ENCODE data around the gene MYZAP.

Gene MYZAP

DNA sequence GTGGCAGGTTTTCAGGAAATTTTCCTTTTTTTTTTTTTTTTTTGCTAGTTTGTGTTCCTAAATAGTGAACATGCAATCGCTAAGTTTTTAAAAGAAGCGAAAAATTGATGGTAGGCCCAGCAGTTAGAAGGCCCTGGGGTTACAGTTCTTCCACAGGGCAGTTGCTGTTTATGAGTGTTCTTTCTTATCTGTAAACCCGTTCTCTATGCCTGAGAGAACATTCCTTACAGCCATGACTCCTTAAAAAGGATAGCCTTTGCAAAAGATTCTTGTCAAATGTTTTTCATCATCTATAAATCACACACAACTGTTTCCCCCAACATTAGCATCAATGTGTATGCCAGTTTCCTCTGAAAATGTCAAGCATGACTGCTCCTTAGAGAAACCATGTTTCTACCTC is 23.8 kb upstream of the MYZAP start:
- peak; percentile 14 for DNase-seq
- WGBS = 80% methylated on average over 3 of the region's 3 CpGs
- H3K23ac ChIP-seq (ENCODE audit: low read length in 2 of 2) = no peak overlapping the region
- H2AFZ ChIP-seq (ENCODE audit: low read depth, low read length) = no peak overlapping the region
- H4K91ac ChIP-seq (ENCODE audit: low read length) = no peak overlapping the region
- no peaks in the 10 kb centered on the region for H3K27me3 ChIP-seq (ENCODE audit: control insufficient read depth in 1 of 2, insufficient read depth in 1 of 2, low read length in 2 of 2)
- no peak overlapping the region for H3K9ac ChIP-seq (ENCODE audit: low read length)
- no peak overlapping the region for H2BK15ac ChIP-seq (ENCODE audit: low read depth, poor library complexity, severe bottlenecking)
- no peaks in the 10 kb centered on the region for H3K36me3 ChIP-seq (ENCODE audit: control insufficient read depth in 1 of 2, insufficient read depth in 2 of 2, low read depth in 1 of 2, low read length in 2 of 2)
- no peak overlapping the region for H3K4me2 ChIP-seq (ENCODE audit: low read length, poor library complexity, severe bottlenecking)
- H3K18ac ChIP-seq (ENCODE audit: low read depth in 1 of 2, low read length in 2 of 2) = no peak overlapping the region
- H2BK5ac ChIP-seq (ENCODE audit: low read depth, low read length, poor library complexity, severe bottlenecking) = no peak overlapping the region
- H3K27ac ChIP-seq (ENCODE audit: low read length, poor library complexity, severe bottlenecking) = no peak overlapping the region
- no peak overlapping the region for H3K4ac ChIP-seq (ENCODE audit: low read depth in 1 of 2, low read length in 2 of 2)
- H3K9me3 ChIP-seq (ENCODE audit: control insufficient read depth, low read length) = no peaks in the 10 kb centered on the region
- no peak overlapping the region for H3K14ac ChIP-seq (ENCODE audit: low read length in 2 of 2)
- no peak overlapping the region for H2BK12ac ChIP-seq (ENCODE audit: low read length in 2 of 2)
- H2AK5ac ChIP-seq (ENCODE audit: low read length, severe bottlenecking) = no peak overlapping the region
- no peak overlapping the region for H4K8ac ChIP-seq (ENCODE audit: low read length)
- no peaks in the 10 kb centered on the region for H3K4me1 ChIP-seq (ENCODE audit: control insufficient read depth, insufficient read depth, low read depth, low read length)
- H3K79me1 ChIP-seq (replicated peaks; ENCODE audit: low read length, poor library complexity, severe bottlenecking) = no peaks in the 10 kb centered on the region
- H2BK120ac ChIP-seq (ENCODE audit: low read depth, low read length) = no peak overlapping the region
- H3K4me3 ChIP-seq (ENCODE audit: insufficient read depth in 1 of 2, low read depth in 1 of 2, low read length in 2 of 2) = no peak overlapping the region

DNA sequence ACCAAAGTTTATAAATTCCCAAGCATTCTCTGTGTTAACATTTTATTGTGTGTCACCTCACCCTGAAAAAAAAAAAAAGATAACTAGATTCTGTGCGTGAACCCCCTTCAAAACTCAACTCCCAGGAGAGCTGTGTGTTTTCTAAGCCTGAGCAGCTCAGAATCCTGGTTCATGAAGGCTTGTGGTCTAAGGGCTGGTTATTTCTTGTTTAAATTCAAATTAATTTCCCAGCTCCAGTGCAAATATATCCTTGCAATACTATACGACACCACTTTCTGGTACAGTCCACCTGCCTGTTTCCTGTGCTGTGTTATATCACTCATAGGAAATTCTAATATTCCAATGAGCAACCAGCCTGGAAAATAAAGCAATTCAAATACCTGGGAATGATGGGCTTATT is 23.4 kb upstream of the MYZAP start:
- no peak overlapping the region for H3K14ac ChIP-seq (ENCODE audit: low read length in 2 of 2)
- H2AFZ ChIP-seq (ENCODE audit: low read depth, low read length) = no peak overlapping the region
- no peak overlapping the region for H3K4me2 ChIP-seq (ENCODE audit: low read length, poor library complexity, severe bottlenecking)
- H3K79me1 ChIP-seq (replicated peaks; ENCODE audit: low read length, poor library complexity, severe bottlenecking) = no peaks in the 10 kb centered on the region
- no peak overlapping the region for H2BK5ac ChIP-seq (ENCODE audit: low read depth, low read length, poor library complexity, severe bottlenecking)
- no peak overlapping the region for H3K27ac ChIP-seq (ENCODE audit: low read length, poor library complexity, severe bottlenecking)
- DNase-seq = no peak
- H3K4ac ChIP-seq (ENCODE audit: low read depth in 1 of 2, low read length in 2 of 2) = no peak overlapping the region
- H3K4me1 ChIP-seq (ENCODE audit: control insufficient read depth, insufficient read depth, low read depth, low read length) = no peaks in the 10 kb centered on the region
- H2BK15ac ChIP-seq (ENCODE audit: low read depth, poor library complexity, severe bottlenecking) = no peak overlapping the region
- no peaks in the 10 kb centered on the region for H3K27me3 ChIP-seq (ENCODE audit: control insufficient read depth in 1 of 2, insufficient read depth in 1 of 2, low read length in 2 of 2)
- H2AK5ac ChIP-seq (ENCODE audit: low read length, severe bottlenecking) = no peak overlapping the region
- WGBS = 61% methylated on average over 1 of the region's 2 CpGs
- no peak overlapping the region for H2BK12ac ChIP-seq (ENCODE audit: low read length in 2 of 2)
- H2BK120ac ChIP-seq (ENCODE audit: low read depth, low read length) = no peak overlapping the region
- H3K4me3 ChIP-seq (ENCODE audit: insufficient read depth in 1 of 2, low read depth in 1 of 2, low read length in 2 of 2) = no peak overlapping the region
- no peaks in the 10 kb centered on the region for H3K9me3 ChIP-seq (ENCODE audit: control insufficient read depth, low read length)
- no peak overlapping the region for H4K91ac ChIP-seq (ENCODE audit: low read length)
- H4K8ac ChIP-seq (ENCODE audit: low read length) = no peak overlapping the region
- H3K9ac ChIP-seq (ENCODE audit: low read length) = no peak overlapping the region
- H3K23ac ChIP-seq (ENCODE audit: low read length in 2 of 2) = no peak overlapping the region
- H3K36me3 ChIP-seq (ENCODE audit: control insufficient read depth in 1 of 2, insufficient read depth in 2 of 2, low read depth in 1 of 2, low read length in 2 of 2) = no peaks in the 10 kb centered on the region
- H3K18ac ChIP-seq (ENCODE audit: low read depth in 1 of 2, low read length in 2 of 2) = no peak overlapping the region

DNA sequence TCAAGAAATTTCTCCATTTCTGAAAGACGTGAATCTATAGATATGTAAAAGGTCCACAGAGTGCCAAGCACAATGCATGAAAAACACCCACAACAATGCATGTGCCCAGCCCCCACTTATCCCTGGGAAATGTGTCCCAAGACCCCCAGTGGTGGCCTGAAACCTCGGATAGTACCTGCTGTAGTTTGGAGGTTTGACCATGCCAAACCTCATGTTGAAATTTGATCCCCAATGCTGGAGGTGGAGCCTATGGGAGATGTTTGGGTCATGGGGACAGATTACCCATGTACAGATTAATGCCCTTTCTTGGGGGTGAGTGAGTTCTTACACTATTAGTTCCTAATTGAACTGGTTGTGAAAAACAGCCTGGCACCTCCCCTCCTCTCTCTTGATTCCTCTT is 21.4 kb upstream of the MYZAP start:
- Histone ChIP-seq H3K27me3 (ENCODE audit: control insufficient read depth in 1 of 2, insufficient read depth in 1 of 2, low read length in 2 of 2) (no peaks in the 10 kb centered on the region), H2BK5ac (ENCODE audit: low read depth, low read length, poor library complexity, severe bottlenecking) (no peak overlapping the region), H3K14ac (ENCODE audit: low read length in 2 of 2) (no peak overlapping the region), H3K36me3 (ENCODE audit: control insufficient read depth in 1 of 2, insufficient read depth in 2 of 2, low read depth in 1 of 2, low read length in 2 of 2) (no peaks in the 10 kb centered on the region), H3K18ac (ENCODE audit: low read depth in 1 of 2, low read length in 2 of 2) (no peak overlapping the region), H2BK12ac (ENCODE audit: low read length in 2 of 2) (no peak overlapping the region), H2BK15ac (ENCODE audit: low read depth, poor library complexity, severe bottlenecking) (no peak overlapping the region), H3K9ac (ENCODE audit: low read length) (no peak overlapping the region), H3K4me3 (ENCODE audit: insufficient read depth in 1 of 2, low read depth in 1 of 2, low read length in 2 of 2) (no peak overlapping the region), H4K8ac (ENCODE audit: low read length) (no peak overlapping the region), H3K4me2 (ENCODE audit: low read length, poor library complexity, severe bottlenecking) (no peak overlapping the region), H2AK5ac (ENCODE audit: low read length, severe bottlenecking) (no peak overlapping the region), H3K4me1 (ENCODE audit: control insufficient read depth, insufficient read depth, low read depth, low read length) (no peaks in the 10 kb centered on the region), H2AFZ (ENCODE audit: low read depth, low read length) (no peak overlapping the region), H3K4ac (ENCODE audit: low read depth in 1 of 2, low read length in 2 of 2) (no peak overlapping the region), H4K91ac (ENCODE audit: low read length) (no peak overlapping the region), H3K79me1 (replicated peaks; ENCODE audit: low read length, poor library complexity, severe bottlenecking) (no peaks in the 10 kb centered on the region), H2BK120ac (ENCODE audit: low read depth, low read length) (no peak overlapping the region), H3K27ac (ENCODE audit: low read length, poor library complexity, severe bottlenecking) (no peak overlapping the region), H3K23ac (ENCODE audit: low read length in 2 of 2) (no peak overlapping the region), H3K9me3 (ENCODE audit: control insufficient read depth, low read length) (no peaks in the 10 kb centered on the region)
- DNase-seq = no peak
- WGBS = 53% methylated on average over 1 of the region's 2 CpGs

DNA sequence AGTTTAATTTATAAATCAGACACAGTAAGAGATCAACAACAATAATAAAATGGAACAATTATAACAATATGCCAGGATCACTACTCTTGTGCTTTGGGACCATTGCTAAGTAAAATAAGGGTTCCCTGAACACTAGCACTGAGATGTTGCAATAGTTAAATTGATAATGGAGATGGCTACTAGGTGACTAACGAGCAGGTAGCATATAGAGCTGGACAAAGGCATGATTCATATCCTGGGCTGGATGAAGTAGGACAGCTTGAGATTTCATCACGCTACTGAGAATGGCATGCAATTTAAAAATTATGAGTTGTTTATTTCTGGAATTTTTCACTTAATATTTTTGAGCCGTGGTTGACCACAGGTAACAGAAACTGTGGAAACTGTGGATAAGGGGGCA is 20.7 kb upstream of the MYZAP start:
- Histone ChIP-seq H4K91ac (ENCODE audit: low read length) (no peak overlapping the region), H3K9ac (ENCODE audit: low read length) (no peak overlapping the region), H3K4me2 (ENCODE audit: low read length, poor library complexity, severe bottlenecking) (no peak overlapping the region), H2AFZ (ENCODE audit: low read depth, low read length) (no peak overlapping the region), H2AK5ac (ENCODE audit: low read length, severe bottlenecking) (no peak overlapping the region), H3K18ac (ENCODE audit: low read depth in 1 of 2, low read length in 2 of 2) (no peak overlapping the region), H3K23ac (ENCODE audit: low read length in 2 of 2) (no peak overlapping the region), H3K4me3 (ENCODE audit: insufficient read depth in 1 of 2, low read depth in 1 of 2, low read length in 2 of 2) (no peak overlapping the region), H2BK5ac (ENCODE audit: low read depth, low read length, poor library complexity, severe bottlenecking) (no peak overlapping the region), H3K36me3 (ENCODE audit: control insufficient read depth in 1 of 2, insufficient read depth in 2 of 2, low read depth in 1 of 2, low read length in 2 of 2) (no peaks in the 10 kb centered on the region), H3K79me1 (replicated peaks; ENCODE audit: low read length, poor library complexity, severe bottlenecking) (no peaks in the 10 kb centered on the region), H3K4ac (ENCODE audit: low read depth in 1 of 2, low read length in 2 of 2) (no peak overlapping the region), H2BK120ac (ENCODE audit: low read depth, low read length) (no peak overlapping the region), H3K9me3 (ENCODE audit: control insufficient read depth, low read length) (no peaks in the 10 kb centered on the region), H3K27ac (ENCODE audit: low read length, poor library complexity, severe bottlenecking) (no peak overlapping the region), H4K8ac (ENCODE audit: low read length) (no peak overlapping the region), H2BK12ac (ENCODE audit: low read length in 2 of 2) (no peak overlapping the region), H3K27me3 (ENCODE audit: control insufficient read depth in 1 of 2, insufficient read depth in 1 of 2, low read length in 2 of 2) (no peaks in the 10 kb centered on the region), H2BK15ac (ENCODE audit: low read depth, poor library complexity, severe bottlenecking) (no peak overlapping the region), H3K14ac (ENCODE audit: low read length in 2 of 2) (no peak overlapping the region), H3K4me1 (ENCODE audit: control insufficient read depth, insufficient read depth, low read depth, low read length) (no peaks in the 10 kb centered on the region)
- 34% methylated on average over 3 of the region's 3 CpGs for WGBS
- DNase-seq = peak; percentile 12

Measured in mesenchymal stem cell (in vitro differentiated cells and primary cell).